Activated naive CD4-positive, alpha-beta T cell treated with anti-CD3 and anti-CD28 coated beads, Interleukin-2, amount 10 ng/mL, durations not matched to agents 7 days and 5 days (primary cell): ENCODE measurements around the gene LRRC7.

Source experiments
- CTCF ChIA-PET: fragments of 350-600 bp; sonication (Branson Sonifier 250); formaldehyde crosslinking; loops from one replicate; lab custom pipeline; 2021; ENCODE audit warnings: antibody characterized with exemption; lab: Charles Lee
- DNase-seq: peaks from one replicate; pipeline ENCODE4 v3.0.0-alpha.2; 2020
- H3K27ac Mint-ChIP-seq: one replicate; pipeline ENCODE4 v1.8.0; 2021; ENCODE audit warnings: mild to moderate bottlenecking, moderate library complexity, mixed read lengths
- H3K27me3 Mint-ChIP-seq: one replicate; pipeline ENCODE4 v1.8.0; 2021; ENCODE audit warnings: mild to moderate bottlenecking, mixed read lengths
- H3K36me3 Mint-ChIP-seq: one replicate; pipeline ENCODE4 v1.8.0; 2021; ENCODE audit warnings: mixed read lengths
- H3K4me1 Mint-ChIP-seq: one replicate; pipeline ENCODE4 v1.8.0; 2021; ENCODE audit warnings: mixed read lengths
- H3K4me3 Mint-ChIP-seq: one replicate; pipeline ENCODE4 v1.8.0; 2021; ENCODE audit warnings: mild to moderate bottlenecking, moderate library complexity, mixed read lengths
- H3K9me3 Mint-ChIP-seq: one replicate; pipeline ENCODE4 v1.8.0; 2021; ENCODE audit warnings: mixed read lengths

Gene LRRC7

GRCh38 chr1:70071601-70072000 is 503.9 kb downstream of the LRRC7 start:
- no peak for DNase-seq
- no peak overlapping the region for H3K4me3 Mint-ChIP-seq
- H3K4me1 Mint-ChIP-seq, result no peaks in the 10 kb centered on the region
- H3K36me3 Mint-ChIP-seq, result no peaks in the 10 kb centered on the region
- no peak overlapping the region for H3K27ac Mint-ChIP-seq
- H3K27me3 Mint-ChIP-seq, result no peaks in the 10 kb centered on the region
- H3K9me3 Mint-ChIP-seq, result no peaks in the 10 kb centered on the region
- CTCF ChIA-PET, result no interaction called here

DNA sequence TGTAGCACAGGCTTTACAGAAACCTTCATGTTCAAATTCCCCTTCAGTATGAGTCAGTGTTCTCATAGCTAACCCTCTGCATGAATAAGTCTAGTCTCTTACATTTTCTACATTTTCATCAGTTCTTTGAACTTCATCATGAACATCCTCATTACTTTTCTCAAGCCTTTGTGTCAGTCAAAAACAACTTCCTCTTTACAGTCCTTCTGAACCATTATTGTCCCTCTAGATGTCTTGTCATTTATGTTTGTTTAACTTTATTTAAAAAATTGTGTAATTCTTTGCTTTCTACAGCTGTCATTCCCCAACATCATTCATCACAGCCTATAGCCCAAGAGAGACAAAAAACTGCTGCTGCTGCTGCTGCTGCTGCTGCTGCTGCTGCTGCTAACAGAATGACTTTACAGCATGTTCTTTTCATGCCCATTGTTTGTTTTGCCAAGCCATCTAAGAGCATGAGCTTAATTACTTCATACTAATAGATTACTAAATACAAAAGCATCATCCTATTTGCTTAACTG is 504.6 kb downstream of the LRRC7 start:
- no peak overlapping the region for H3K4me3 Mint-ChIP-seq
- DNase-seq, result no peak

GRCh38 chr1:70075761-70076160 is 508.0 kb downstream of the LRRC7 start:
- no peak for DNase-seq
- Mint-ChIP-seq H3K27ac (no peak overlapping the region), H3K9me3 (no peaks in the 10 kb centered on the region), H3K4me3 (no peak overlapping the region), H3K4me1 (no peaks in the 10 kb centered on the region), H3K27me3 (no peaks in the 10 kb centered on the region), H3K36me3 (no peaks in the 10 kb centered on the region)
- CTCF ChIA-PET, result no interaction called here

More for the DNA sequence above, 504.6 kb downstream of the LRRC7 start:
- Mint-ChIP-seq H3K4me1 (no peaks in the 10 kb centered on the region), H3K27ac (no peak overlapping the region), H3K36me3 (no peaks in the 10 kb centered on the region), H3K9me3 (no peaks in the 10 kb centered on the region), H3K27me3 (no peaks in the 10 kb centered on the region)
- CTCF ChIA-PET, result no interaction called here

DNA sequence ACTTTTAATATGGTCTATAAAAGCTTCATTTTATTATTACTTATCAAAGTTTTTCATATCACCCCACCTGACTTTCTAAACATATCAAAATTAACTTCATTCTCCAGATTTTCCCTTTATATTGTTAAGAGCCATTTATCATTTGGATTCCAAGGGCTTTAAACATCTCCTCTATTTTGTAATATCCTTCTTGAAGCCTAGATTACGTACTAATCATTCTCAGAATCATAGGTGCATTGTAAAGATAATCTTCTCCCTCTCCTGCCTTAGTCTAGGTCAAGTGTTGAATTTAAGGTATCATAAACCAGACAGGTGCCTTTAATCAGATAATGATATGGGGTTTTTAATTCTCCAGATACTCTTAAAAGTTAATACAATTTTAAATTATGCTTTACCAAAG is 509.3 kb downstream of the LRRC7 start:
- no peaks in the 10 kb centered on the region for H3K9me3 Mint-ChIP-seq
- H3K4me1 Mint-ChIP-seq, result no peaks in the 10 kb centered on the region
- no peaks in the 10 kb centered on the region for H3K36me3 Mint-ChIP-seq
- H3K27me3 Mint-ChIP-seq, result no peaks in the 10 kb centered on the region
- H3K27ac Mint-ChIP-seq, result no peak overlapping the region
- DNase-seq, result no peak
- CTCF ChIA-PET, result no interaction called here
- no peak overlapping the region for H3K4me3 Mint-ChIP-seq

GRCh38 chr1:70079546-70079945 is 511.8 kb downstream of the LRRC7 start:
- Mint-ChIP-seq H3K4me1 (peaks cover 5% of the 10 kb centered on the region), H3K27me3 (no peaks in the 10 kb centered on the region), H3K9me3 (no peaks in the 10 kb centered on the region), H3K27ac (no peak overlapping the region), H3K4me3 (no peak overlapping the region), H3K36me3 (no peaks in the 10 kb centered on the region)
- CTCF ChIA-PET, result no interaction called here
- no peak for DNase-seq

- Mint-ChIP-seq H3K27me3 (no peaks in the 10 kb centered on the region), H3K4me1 (peaks cover 5% of the 10 kb centered on the region), H3K27ac (no peak overlapping the region), H3K36me3 (no peaks in the 10 kb centered on the region), H3K9me3 (no peaks in the 10 kb centered on the region), H3K4me3 (no peak overlapping the region)
- CTCF ChIA-PET, result no interaction called here
- no peak for DNase-seq
Observed at GRCh38 chr1:70083519-70083918, 515.8 kb downstream of the LRRC7 start.

GRCh38 chr1:70084314-70084915 is 516.7 kb downstream of the LRRC7 start:
- H3K4me1 Mint-ChIP-seq, result peaks cover 5% of the 10 kb centered on the region
- H3K36me3 Mint-ChIP-seq, result no peaks in the 10 kb centered on the region
- DNase-seq, result no peak
- no peak overlapping the region for H3K4me3 Mint-ChIP-seq
- CTCF ChIA-PET, result no interaction called here
- H3K9me3 Mint-ChIP-seq, result no peaks in the 10 kb centered on the region
- H3K27ac Mint-ChIP-seq, result no peak overlapping the region
- no peaks in the 10 kb centered on the region for H3K27me3 Mint-ChIP-seq

DNA sequence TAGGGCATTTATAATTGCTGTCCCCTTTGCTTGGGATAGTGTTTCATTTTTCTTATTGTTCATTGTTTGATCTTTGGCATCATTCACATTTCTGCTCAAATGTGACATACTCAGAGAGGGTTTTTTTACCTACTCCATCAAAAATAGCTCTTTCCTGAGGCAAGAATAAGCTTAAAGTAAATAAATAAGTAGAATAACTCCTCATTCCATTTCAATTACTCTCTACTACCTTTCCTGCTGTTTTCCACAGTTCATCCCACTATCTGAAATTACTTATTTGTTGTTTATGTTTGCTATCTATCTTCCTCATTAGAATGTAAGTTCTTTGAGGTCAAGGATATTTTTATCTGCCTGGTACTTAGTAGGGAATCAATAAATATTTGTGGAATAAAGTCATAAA is 517.8 kb downstream of the LRRC7 start:
- CTCF ChIA-PET, result no interaction called here
- Mint-ChIP-seq H3K27me3 (no peaks in the 10 kb centered on the region), H3K4me3 (no peak overlapping the region), H3K36me3 (no peaks in the 10 kb centered on the region), H3K4me1 (peaks cover 5% of the 10 kb centered on the region), H3K9me3 (no peaks in the 10 kb centered on the region), H3K27ac (no peak overlapping the region)
- no peak for DNase-seq

- H3K4me1 Mint-ChIP-seq, result peaks cover 5% of the 10 kb centered on the region
- H3K36me3 Mint-ChIP-seq, result no peaks in the 10 kb centered on the region
- no peaks in the 10 kb centered on the region for H3K27me3 Mint-ChIP-seq
- H3K9me3 Mint-ChIP-seq, result no peaks in the 10 kb centered on the region
- CTCF ChIA-PET, result no interaction called here
- H3K27ac Mint-ChIP-seq, result no peak overlapping the region
- DNase-seq, result no peak
- no peak overlapping the region for H3K4me3 Mint-ChIP-seq
Observed at GRCh38 chr1:70086897-70087296, 519.2 kb downstream of the LRRC7 start.

DNA sequence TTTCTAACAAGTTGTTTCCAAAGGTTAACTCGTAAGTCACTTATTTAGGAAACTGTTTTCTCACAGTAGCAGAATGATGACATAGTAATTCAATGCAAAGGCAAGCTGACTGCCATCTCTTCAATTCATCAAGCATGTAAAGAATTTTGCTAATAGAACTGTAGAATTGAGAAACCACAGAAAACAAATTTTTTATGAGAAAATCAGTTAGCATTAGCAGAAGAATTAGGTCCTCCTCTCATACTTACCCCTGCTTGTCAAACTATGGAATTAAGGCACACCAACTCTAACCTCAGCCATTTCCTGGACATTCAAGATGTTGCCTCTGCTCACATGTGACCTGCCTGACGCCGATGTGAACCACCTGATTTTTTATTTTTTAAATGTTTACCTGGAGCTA is 522.4 kb downstream of the LRRC7 start:
- H3K4me3 Mint-ChIP-seq, result no peak overlapping the region
- no peaks in the 10 kb centered on the region for H3K9me3 Mint-ChIP-seq
- H3K36me3 Mint-ChIP-seq, result no peaks in the 10 kb centered on the region
- H3K27ac Mint-ChIP-seq, result no peak overlapping the region
- no peaks in the 10 kb centered on the region for H3K27me3 Mint-ChIP-seq
- CTCF ChIA-PET, result no interaction called here
- no peak for DNase-seq
- H3K4me1 Mint-ChIP-seq, result no peaks in the 10 kb centered on the region

- Mint-ChIP-seq H3K9me3 (no peaks in the 10 kb centered on the region), H3K27ac (no peak overlapping the region), H3K36me3 (no peaks in the 10 kb centered on the region), H3K4me1 (no peaks in the 10 kb centered on the region), H3K27me3 (no peaks in the 10 kb centered on the region), H3K4me3 (no peak overlapping the region)
- no peak for DNase-seq
- CTCF ChIA-PET, result no interaction called here
Observed at GRCh38 chr1:70090875-70091274, 523.2 kb downstream of the LRRC7 start.

DNA sequence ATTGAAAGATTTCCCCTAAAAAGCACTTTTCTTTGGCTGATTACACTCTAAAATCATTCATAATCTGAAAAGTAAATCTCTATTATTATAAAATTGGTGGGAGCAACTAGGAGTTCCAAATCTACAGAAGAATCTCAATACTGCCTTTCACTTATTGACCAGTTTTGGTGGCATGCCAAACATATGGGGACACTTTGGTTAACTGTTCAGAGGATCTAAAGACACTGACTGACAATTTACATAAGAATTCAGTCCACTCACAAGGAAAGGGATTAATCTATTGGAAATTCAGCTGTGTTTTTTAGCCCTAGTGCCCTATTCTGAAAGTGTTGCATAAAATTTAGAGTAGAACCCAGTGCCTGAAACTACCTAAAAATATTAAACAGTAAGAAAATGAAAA is 524.1 kb downstream of the LRRC7 start:
- CTCF ChIA-PET, result no interaction called here
- Mint-ChIP-seq H3K4me3 (no peak overlapping the region), H3K36me3 (no peaks in the 10 kb centered on the region), H3K9me3 (no peaks in the 10 kb centered on the region), H3K27me3 (no peaks in the 10 kb centered on the region), H3K27ac (no peak overlapping the region), H3K4me1 (no peaks in the 10 kb centered on the region)
- no peak for DNase-seq

DNA sequence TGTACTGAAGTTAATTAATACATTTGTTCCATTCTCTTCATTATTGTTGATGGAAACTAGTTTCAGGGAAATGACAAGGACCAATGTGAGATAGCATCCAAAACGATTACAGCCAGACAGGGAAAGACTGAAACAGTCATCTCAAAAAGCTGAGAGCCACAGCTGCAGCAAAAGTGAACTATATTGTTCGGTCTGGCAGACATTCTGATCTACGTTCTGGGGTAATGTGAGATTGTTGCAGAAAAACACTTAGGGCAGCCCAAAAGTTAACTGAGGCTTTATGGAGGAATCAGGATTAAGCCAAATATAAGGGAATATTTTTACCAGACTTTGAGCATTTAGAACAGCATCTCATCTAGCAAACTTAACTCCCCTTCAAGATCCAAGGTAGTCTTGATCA is 524.8 kb downstream of the LRRC7 start:
- no peak for DNase-seq
- CTCF ChIA-PET, result no interaction called here
- Mint-ChIP-seq H3K36me3 (no peaks in the 10 kb centered on the region), H3K4me3 (no peak overlapping the region), H3K27ac (no peak overlapping the region), H3K27me3 (no peaks in the 10 kb centered on the region), H3K9me3 (no peaks in the 10 kb centered on the region), H3K4me1 (no peaks in the 10 kb centered on the region)

GRCh38 chr1:70093250-70093975 is 525.7 kb downstream of the LRRC7 start:
- Mint-ChIP-seq H3K4me1 (no peaks in the 10 kb centered on the region), H3K27me3 (no peaks in the 10 kb centered on the region), H3K9me3 (no peaks in the 10 kb centered on the region), H3K27ac (no peak overlapping the region), H3K4me3 (no peak overlapping the region), H3K36me3 (no peaks in the 10 kb centered on the region)
- CTCF ChIA-PET, result no interaction called here
- no peak for DNase-seq

DNA sequence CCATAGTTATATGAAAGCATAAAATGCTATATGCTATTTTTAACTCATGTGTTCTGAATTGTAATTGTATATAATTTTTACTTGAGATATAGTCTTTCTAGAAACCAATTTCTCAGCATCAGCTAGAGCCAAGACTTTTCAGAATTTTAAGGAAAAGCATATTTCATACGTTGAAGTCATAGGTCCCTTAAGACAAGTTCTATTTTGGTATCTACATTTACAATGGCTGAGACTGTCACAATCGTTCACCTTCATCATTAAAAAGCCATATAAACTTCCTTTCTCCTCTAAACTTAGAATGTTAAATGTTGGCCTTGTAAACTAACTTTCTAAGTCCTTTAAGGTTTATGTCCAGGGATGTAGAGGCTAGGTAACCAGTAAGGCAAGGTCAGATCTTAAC is 533.5 kb downstream of the LRRC7 start:
- no peaks in the 10 kb centered on the region for H3K4me1 Mint-ChIP-seq
- H3K36me3 Mint-ChIP-seq, result no peaks in the 10 kb centered on the region
- no peak overlapping the region for H3K4me3 Mint-ChIP-seq
- CTCF ChIA-PET, result no interaction called here
- no peak overlapping the region for H3K27ac Mint-ChIP-seq
- no peaks in the 10 kb centered on the region for H3K27me3 Mint-ChIP-seq
- H3K9me3 Mint-ChIP-seq, result no peaks in the 10 kb centered on the region
- no peak for DNase-seq
